Transverse colon (tissue), 4 donors: ENCODE data around the gene ARRB1.

Experiments used
- CTCF ChIP-seq, 5 experiments: fragments of 200-600 bp in 3 of 5; fragments of 450-650 bp in 2 of 5; sonication (generic) in 3 of 5; IDR thresholded peaks; 1 replicate in 2 of 5; 2 replicates in 3 of 5; pipeline ENCODE4 v1.5.1; 2016 to 2017; ENCODE audit warnings: antibody characterized with exemption in 5 of 5, inconsistent platforms in 3 of 5, mild to moderate bottlenecking in 2 of 5, moderate library complexity in 1 of 5
- EP300 ChIP-seq: sonication (generic); formaldehyde crosslinking; IDR thresholded peaks from one replicate; pipeline ENCODE4 v1.6.1; 2017; ENCODE audit warnings: antibody characterized with exemption, low read depth
- POLR2A ChIP-seq: fragments of 450-650 bp; IDR thresholded peaks from one replicate; pipeline ENCODE4 v1.6.1; 2016; ENCODE audit warnings: antibody characterized with exemption, mild to moderate bottlenecking, moderate library complexity
- POLR2AphosphoS5 ChIP-seq, 3 donors: sonication (generic); formaldehyde crosslinking; IDR thresholded peaks; one replicate each; pipeline ENCODE4 v1.6.1; 2016; ENCODE audit warnings: antibody characterized with exemption in 3 of 3

DNA sequence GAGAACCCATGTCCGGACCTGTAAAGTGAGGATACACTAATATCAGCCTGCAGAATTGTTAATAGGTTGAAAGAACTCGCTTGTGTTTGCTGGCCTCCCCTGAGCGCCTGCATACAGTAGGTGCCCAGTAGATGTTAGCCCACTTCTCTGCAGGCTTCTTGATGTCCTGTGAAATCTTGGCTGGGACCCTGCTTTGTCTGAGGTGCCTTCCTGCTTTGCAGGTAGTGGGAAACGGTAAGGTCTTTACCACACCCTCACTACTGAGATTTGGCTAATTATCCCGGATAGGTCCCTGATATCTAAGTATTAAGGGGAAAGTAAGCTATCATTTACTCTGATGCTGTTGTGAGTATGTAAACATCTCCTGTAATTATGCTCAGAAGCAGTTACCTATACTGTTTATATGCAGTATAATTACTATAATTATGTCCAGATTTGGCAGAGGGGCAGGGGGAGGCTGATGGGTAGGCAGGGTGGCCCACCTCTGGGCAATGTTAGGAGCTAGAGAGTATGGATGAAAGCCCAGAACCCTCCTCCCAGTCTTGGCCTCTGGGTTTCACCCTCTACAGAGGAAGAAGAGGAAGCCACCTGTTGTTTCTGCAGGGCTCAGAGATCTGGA is 1.2 kb upstream of the ARRB1 start:
- TF ChIP-seq POLR2A (no peak), CTCF (IDR thresholded peaks at IDR 0.05) (no peak), POLR2AphosphoS5 (IDR thresholded peaks at IDR 0.05) (no peak), EP300 (no peak)
